ENCODE data around the gene CLMP.

The CLMP gene, protein sequence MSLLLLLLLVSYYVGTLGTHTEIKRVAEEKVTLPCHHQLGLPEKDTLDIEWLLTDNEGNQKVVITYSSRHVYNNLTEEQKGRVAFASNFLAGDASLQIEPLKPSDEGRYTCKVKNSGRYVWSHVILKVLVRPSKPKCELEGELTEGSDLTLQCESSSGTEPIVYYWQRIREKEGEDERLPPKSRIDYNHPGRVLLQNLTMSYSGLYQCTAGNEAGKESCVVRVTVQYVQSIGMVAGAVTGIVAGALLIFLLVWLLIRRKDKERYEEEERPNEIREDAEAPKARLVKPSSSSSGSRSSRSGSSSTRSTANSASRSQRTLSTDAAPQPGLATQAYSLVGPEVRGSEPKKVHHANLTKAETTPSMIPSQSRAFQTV

DNA sequence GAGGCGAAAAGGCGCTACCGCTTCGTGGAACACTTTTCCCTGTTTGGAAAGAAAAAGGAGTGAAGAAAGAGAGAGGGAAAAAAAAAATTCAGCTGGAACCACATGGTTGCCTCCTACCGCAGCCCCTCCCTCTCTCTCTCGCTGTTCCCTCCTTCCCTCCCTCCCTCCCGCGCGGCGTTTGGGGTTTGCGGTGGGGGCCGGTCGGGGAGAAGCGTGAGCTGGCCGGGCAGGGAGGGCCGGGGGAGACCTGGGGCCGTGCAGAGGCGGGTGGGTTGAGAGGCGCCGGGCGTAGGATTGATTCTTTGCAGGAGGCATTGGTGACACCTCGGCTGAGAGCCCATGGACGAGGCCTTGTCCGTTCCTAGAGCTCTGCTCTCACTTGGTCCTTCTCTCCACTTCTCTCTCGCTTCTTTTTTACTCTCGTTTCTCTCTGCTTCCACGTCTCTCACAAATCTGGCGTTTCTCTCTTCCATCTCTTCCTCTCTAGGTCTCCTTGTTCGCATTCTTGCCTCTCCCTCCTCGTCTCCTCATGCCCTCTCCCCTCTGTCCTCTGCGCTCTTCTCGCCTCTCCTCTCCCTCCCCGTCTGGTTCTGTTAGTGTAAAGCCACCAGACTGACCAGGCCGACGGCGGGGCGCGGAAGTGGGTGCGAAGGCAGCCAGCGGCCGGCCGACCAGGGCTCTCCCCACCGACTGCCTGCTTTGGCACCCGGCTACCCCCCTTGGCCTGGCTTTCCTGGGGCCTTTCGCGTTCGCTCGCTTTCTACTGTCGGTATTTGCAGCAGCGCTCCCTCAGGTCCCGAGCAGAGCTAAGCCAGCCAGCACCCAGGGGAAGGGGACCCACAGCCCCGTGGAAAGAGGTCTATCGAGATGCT is at the start of gene CLMP:
CLMP (minus strand) TSS at position 61 of the 872 bp plus-strand sequence. CDS start 308 bp downstream, outside the sequence.
- no peak for DNase-seq (ENCODE audit: insufficient read length, low spot score)
- FAIRE-seq: no peak

GRCh38 chr11:123241874-123242543 is 47.0 kb upstream of the CLMP start:
- FAIRE-seq: no peak
- DNase-seq (ENCODE audit: insufficient read length, low spot score): no peak

GRCh38 chr11:123241294-123241693 is 46.2 kb upstream of the CLMP start:
- no peak for DNase-seq (ENCODE audit: insufficient read length, low spot score)
- FAIRE-seq: no peak

GRCh38 chr11:123239191-123240150 is 44.4 kb upstream of the CLMP start:
- FAIRE-seq (no peak), DNase-seq (ENCODE audit: insufficient read length, low spot score) (no peak)

- FAIRE-seq: no peak
These were observed 43.2 kb upstream of the CLMP start for GRCh38 chr11:123238297-123238696.

DNA sequence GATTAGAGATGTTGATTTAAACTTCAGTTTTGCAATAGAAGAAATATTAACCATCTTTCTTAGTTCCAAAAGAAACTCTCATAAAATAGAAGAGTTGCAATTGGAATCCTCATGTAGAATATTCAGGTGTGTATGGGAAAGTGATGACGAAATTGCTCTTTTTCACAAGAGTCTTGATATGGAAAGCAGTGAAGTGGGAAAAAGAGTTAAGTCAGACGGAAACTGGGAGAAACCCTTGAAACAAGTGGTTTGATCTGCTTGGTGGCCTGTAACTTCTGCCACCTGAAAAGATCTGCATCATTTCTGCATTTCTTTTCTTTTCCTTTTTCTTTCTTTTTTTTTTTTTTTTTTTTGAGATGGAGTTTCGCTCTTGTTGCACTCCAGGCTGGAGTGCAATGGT is 41.8 kb upstream of the CLMP start:
- DNase-seq (ENCODE audit: insufficient read length, low spot score) (no peak), FAIRE-seq (no peak)

More at GRCh38 chr11:123238297-123238696, 43.2 kb upstream of the CLMP start:
- DNase-seq (ENCODE audit: insufficient read length, low spot score): no peak

- DNase-seq (ENCODE audit: insufficient read length, low spot score) (no peak), FAIRE-seq (no peak)
These were observed 40.7 kb upstream of the CLMP start for GRCh38 chr11:123235656-123236261.

GRCh38 chr11:123235117-123235655 is 40.1 kb upstream of the CLMP start:
- FAIRE-seq (no peak), DNase-seq (ENCODE audit: insufficient read length, low spot score) (no peak)

DNA sequence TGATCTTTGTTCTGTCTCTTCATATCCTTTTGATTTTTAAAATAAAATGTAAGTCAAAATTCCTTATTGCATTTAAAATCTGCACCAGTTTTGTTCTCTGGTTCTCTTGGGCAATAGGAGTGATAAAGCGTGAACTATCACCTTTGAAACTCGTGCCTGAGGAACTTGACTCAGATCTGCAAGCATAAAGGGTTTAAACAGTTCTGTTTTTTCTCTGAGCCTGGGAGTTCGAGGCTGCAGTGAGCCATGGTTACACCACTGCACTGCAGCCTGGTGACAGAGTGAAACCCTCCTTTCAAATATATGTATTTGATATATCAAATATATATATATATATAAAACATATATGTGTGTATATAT is 38.9 kb upstream of the CLMP start:
- DNase-seq (ENCODE audit: insufficient read length, low spot score): no peak
- FAIRE-seq: no peak

- peak; percentile 78 for FAIRE-seq
These were observed 38.4 kb upstream of the CLMP start for GRCh38 chr11:123233280-123233974.

GRCh38 chr11:123231777-123232176 is 36.7 kb upstream of the CLMP start:
- DNase-seq (ENCODE audit: insufficient read length, low spot score) (no peak), FAIRE-seq (no peak)

More at GRCh38 chr11:123233280-123233974, 38.4 kb upstream of the CLMP start:
- no peak for DNase-seq (ENCODE audit: insufficient read length, low spot score)

- peak; percentile 52 for DNase-seq (ENCODE audit: insufficient read length, low spot score)
- FAIRE-seq: peak; percentile 70
These were observed 36.2 kb upstream of the CLMP start for GRCh38 chr11:123231256-123231655.

- DNase-seq (ENCODE audit: insufficient read length, low spot score) (no peak), FAIRE-seq (peak; percentile 9)
These were observed 35.3 kb upstream of the CLMP start for GRCh38 chr11:123230346-123230745.

DNA sequence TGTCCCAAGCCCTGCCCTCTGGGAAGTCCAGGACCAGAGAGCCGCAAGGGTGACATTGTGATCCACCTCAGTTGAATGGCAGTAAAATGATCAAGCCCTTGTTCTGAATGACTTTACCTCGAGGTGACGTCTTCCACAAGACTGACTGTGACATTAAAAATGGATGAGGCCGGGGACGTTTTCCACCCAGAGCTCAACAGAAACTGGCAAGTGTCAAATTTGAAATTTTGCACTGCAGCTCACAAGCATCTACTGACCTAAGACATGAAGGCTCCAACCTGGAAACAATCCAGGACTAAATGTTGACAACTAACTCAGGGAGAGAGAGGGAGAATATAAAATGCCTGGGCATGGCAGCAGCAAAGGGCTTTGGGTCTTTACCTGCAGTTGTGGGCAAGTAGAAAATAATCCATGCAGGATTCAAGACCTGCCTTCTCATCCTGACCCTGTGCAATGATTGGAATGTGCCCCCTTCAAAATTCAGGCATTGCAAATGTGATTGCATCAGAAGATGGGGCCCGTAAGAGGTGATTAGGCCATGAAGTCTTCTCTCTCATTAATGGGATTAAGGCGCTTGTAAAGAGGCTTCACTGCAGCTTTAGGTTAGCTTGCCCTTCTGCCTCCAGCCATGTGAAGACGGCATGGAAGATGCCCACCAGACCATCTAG is 33.6 kb upstream of the CLMP start:
- no peak for DNase-seq (ENCODE audit: insufficient read length, low spot score)
- no peak for FAIRE-seq

- FAIRE-seq (no peak), DNase-seq (ENCODE audit: insufficient read length, low spot score) (no peak)
These were observed 32.9 kb upstream of the CLMP start for GRCh38 chr11:123227763-123228495.

- no peak for FAIRE-seq
- no peak for DNase-seq (ENCODE audit: insufficient read length, low spot score)
These were observed 26.5 kb upstream of the CLMP start for GRCh38 chr11:123221584-123221983.

DNA sequence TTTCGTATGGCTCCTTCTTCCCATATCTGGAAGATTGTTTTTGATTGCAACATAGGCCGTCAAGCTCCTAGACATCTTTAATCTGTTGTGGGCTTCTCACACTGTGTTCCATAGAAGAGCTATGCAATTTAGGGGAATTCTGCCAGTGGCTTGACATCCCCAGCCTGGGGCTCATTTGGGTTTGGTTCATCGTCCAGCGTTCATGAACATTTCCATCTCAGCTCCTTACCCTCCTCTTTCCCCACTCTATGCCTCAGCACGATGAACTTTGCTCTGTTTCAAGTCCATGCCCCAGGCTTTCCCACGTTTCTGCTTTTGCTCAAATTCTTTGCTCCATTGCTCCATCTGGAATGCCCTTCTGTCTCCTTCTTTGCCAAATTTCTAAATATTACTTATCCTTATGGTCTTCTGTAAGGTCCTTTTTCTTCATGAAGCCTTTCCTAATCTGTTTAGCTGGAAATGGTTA is 26.1 kb upstream of the CLMP start:
- FAIRE-seq (no peak), DNase-seq (ENCODE audit: insufficient read length, low spot score) (no peak)

Measured in HTR-8/SVneo (cell line).